MM.1S (cell line): ENCODE measurements around the gene F13A1.

Source experiments
- DNase-seq: peaks from one replicate; pipeline ENCODE4 v3.0.0-alpha.2; 2015
- H2AFZ ChIP-seq: fragments of 300-600 bp; sonication (generic); 2 replicates; pipeline ENCODE4 v1.6.0; 2016; ENCODE audit warnings: antibody characterized with exemption, low read length
- H3F3A ChIP-seq: fragments of 300-600 bp; sonication (generic); 2 replicates; pipeline ENCODE4 v1.6.1; 2016; ENCODE audit warnings: mild to moderate bottlenecking, antibody characterized with exemption, low read length, moderate library complexity, mixed read lengths; ENCODE audit not compliant: insufficient read depth
- H3K27ac ChIP-seq: fragments of 300-600 bp; sonication (generic); 2 replicates; pipeline ENCODE4 v1.5.1; 2016; ENCODE audit warnings: mild to moderate bottlenecking, low read length
- H3K27me3 ChIP-seq: fragments of 300-600 bp; sonication (generic); replicated peaks from 2 replicates; pipeline ENCODE4 v1.6.0; 2016; ENCODE audit warnings: low read length; ENCODE audit not compliant: insufficient read depth
- H3K36me3 ChIP-seq: fragments of 300-600 bp; sonication (generic); replicated peaks from 2 replicates; pipeline ENCODE4 v1.6.1; 2016; ENCODE audit warnings: mild to moderate bottlenecking, low read length, mixed read lengths; ENCODE audit not compliant: insufficient read depth
- H3K4me1 ChIP-seq: fragments of 300-600 bp; sonication (generic); 2 replicates; pipeline ENCODE4 v1.6.1; 2016; ENCODE audit warnings: low read length, mixed read lengths
- H3K4me2 ChIP-seq: fragments of 300-600 bp; sonication (generic); 2 replicates; pipeline ENCODE4 v1.6.0; 2016; ENCODE audit warnings: low read depth, low read length
- H3K4me3 ChIP-seq: fragments of 300-600 bp; sonication (generic); 2 replicates; pipeline ENCODE4 v1.5.1; 2016; ENCODE audit warnings: low read length, mixed read lengths
- H3K79me2 ChIP-seq: fragments of 300-600 bp; sonication (generic); 2 replicates; pipeline ENCODE4 v1.6.1; 2016; ENCODE audit warnings: mixed run types, low read length, mixed read lengths
- H3K9ac ChIP-seq: fragments of 300-600 bp; sonication (generic); 2 replicates; pipeline ENCODE4 v1.6.1; 2016; ENCODE audit warnings: low read length, mixed read lengths
- H3K9me2 ChIP-seq: fragments of 300-600 bp; sonication (generic); replicated peaks from 2 replicates; pipeline ENCODE4 v1.6.1; 2016; ENCODE audit warnings: mild to moderate bottlenecking, low read length, mixed read lengths; ENCODE audit not compliant: insufficient read depth
- H3K9me3 ChIP-seq: fragments of 300-600 bp; sonication (generic); replicated peaks from 2 replicates; pipeline ENCODE4 v1.6.1; 2016; ENCODE audit warnings: mild to moderate bottlenecking, low read length, mixed read lengths; ENCODE audit not compliant: insufficient read depth
- H4K20me1 ChIP-seq: fragments of 300-600 bp; sonication (generic); 2 replicates; pipeline ENCODE4 v1.6.1; 2016; ENCODE audit warnings: mild to moderate bottlenecking, low read length, moderate library complexity, mixed read lengths; ENCODE audit not compliant: insufficient read depth
- EZH2 ChIP-seq: fragments of 300-600 bp; sonication (generic); optimal IDR thresholded peaks from 2 replicates; pipeline ENCODE3; 2017; ENCODE audit warnings: low read depth, mild to moderate bottlenecking, antibody characterized with exemption, low read length, mixed read lengths
- EZH2phosphoT487 ChIP-seq: fragments of 300-600 bp; sonication (generic); IDR thresholded peaks from 2 replicates; pipeline ENCODE4 v1.6.1; 2018; ENCODE audit warnings: antibody characterized with exemption, low read length
- TF ChIP-seq, protein P1 (sequence below): fragments of 300-600 bp; sonication (generic); IDR thresholded peaks from 2 replicates; pipeline ENCODE4 v1.5.1; 2016; ENCODE audit warnings: antibody characterized with exemption, low read length, mixed read lengths

F13A1 gene

DNA sequence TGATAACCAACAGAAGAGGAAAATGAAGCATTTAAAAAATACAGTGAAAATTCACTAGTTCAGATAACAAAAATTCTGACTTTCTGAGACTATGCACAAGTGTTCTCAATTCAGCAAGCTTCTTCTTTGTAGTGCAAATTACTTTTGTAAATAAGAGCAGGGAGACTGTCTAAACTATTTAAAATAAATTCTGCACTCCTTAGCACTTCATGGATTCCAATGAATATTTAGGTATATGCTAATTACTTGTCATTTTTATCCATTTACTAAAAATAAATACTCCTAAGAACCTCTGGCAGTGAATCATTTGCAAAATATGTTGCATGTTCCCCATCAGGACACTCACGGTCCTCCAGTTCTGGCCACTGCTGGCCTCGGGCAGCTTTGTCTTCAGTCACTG is 139.8 kb downstream of the F13A1 start:
- Histone ChIP-seq H2AFZ (no peak overlapping the region), H3K27ac (no peak overlapping the region), H3K9ac (no peak overlapping the region), H3K4me1 (no peaks in the 10 kb centered on the region), H3K4me3 (no peak overlapping the region), H3K4me2 (no peak overlapping the region), H3K79me2 (no peaks in the 10 kb centered on the region), H4K20me1 (no peaks in the 10 kb centered on the region), H3K9me2 (no peaks in the 10 kb centered on the region), H3K36me3 (no peaks in the 10 kb centered on the region), H3K9me3 (no peaks in the 10 kb centered on the region), H3F3A (no peaks in the 10 kb centered on the region), H3K27me3 (no peaks in the 10 kb centered on the region)
- TF ChIP-seq, protein P1, sequence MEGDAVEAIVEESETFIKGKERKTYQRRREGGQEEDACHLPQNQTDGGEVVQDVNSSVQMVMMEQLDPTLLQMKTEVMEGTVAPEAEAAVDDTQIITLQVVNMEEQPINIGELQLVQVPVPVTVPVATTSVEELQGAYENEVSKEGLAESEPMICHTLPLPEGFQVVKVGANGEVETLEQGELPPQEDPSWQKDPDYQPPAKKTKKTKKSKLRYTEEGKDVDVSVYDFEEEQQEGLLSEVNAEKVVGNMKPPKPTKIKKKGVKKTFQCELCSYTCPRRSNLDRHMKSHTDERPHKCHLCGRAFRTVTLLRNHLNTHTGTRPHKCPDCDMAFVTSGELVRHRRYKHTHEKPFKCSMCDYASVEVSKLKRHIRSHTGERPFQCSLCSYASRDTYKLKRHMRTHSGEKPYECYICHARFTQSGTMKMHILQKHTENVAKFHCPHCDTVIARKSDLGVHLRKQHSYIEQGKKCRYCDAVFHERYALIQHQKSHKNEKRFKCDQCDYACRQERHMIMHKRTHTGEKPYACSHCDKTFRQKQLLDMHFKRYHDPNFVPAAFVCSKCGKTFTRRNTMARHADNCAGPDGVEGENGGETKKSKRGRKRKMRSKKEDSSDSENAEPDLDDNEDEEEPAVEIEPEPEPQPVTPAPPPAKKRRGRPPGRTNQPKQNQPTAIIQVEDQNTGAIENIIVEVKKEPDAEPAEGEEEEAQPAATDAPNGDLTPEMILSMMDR = no peak
- no peak for TF ChIP-seq EZH2
- TF ChIP-seq EZH2phosphoT487 = no peak
- no peak for DNase-seq

DNA sequence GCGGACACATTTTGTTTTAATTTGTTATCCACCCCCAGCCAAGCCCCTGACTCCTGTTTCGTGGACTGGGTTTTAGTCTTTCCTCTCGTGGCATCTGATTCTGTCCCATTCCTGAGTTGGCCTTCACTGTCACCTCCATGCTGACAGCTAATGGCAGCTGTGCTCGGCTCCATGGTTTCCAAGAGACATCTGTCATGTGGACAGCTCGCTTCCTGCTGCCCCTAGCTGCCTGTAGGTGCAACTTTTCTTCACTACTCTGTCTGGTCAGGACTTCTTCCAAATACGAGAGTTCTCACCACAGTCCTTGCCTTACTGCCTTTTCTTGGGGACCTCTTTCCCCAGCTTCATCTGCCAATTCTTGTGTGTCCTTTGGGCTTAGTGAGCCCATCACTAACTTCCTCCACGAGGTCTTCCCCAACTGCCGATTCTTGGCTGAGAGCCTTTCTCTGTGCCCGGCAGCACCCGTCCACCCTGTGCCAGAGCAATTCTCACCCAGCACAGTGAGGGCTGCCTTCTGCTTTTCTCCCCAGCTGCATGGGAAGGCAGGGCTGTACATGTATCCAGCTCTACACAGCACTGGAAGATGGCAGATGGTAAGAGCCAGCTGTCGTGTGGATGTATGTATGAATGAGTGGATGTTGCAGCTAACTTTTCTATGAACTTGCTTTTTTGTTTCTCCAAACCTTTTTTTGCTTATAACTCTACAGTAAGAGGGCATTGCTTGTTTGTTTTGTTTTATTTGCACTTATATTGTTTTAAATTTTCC is 140.4 kb downstream of the F13A1 start:
- Histone ChIP-seq H3K27ac (no peak overlapping the region), H4K20me1 (no peaks in the 10 kb centered on the region), H3K4me1 (no peaks in the 10 kb centered on the region), H3K79me2 (no peaks in the 10 kb centered on the region), H3K9me2 (no peaks in the 10 kb centered on the region), H3K4me3 (no peak overlapping the region), H3K9ac (no peak overlapping the region), H3K36me3 (no peaks in the 10 kb centered on the region), H3F3A (no peaks in the 10 kb centered on the region), H3K27me3 (no peaks in the 10 kb centered on the region), H3K9me3 (no peaks in the 10 kb centered on the region), H3K4me2 (no peak overlapping the region), H2AFZ (no peak overlapping the region)
- TF ChIP-seq, protein P1 = no peak
- TF ChIP-seq EZH2 (no peak), EZH2phosphoT487 (no peak)
- DNase-seq = no peak

DNA sequence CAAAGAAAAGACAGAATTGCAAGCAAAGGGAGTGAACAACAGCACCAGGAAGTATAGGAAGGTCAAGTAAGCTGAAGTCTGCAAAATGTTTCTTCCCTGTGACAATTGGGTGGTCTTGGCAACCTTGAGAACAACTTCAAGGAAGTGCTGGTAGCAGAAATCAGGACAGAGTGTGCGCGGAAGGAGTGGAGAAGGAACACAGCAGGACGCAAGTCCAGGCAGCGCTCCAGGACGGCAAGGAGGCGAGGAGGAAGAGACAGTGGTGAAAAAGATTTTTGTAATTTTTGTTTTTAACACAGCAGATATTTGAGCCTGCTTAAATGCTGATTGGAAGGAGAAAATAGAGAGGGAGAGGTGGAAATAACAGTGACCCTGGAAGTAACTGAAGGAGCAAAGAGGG is 141.7 kb downstream of the F13A1 start:
- no peak overlapping the region for H2AFZ ChIP-seq
- TF ChIP-seq, protein P1 = no peak
- no peak for TF ChIP-seq EZH2phosphoT487
- TF ChIP-seq EZH2 = no peak

More for the DNA sequence above, 141.7 kb downstream of the F13A1 start:
- DNase-seq = no peak
- Histone ChIP-seq H4K20me1 (no peaks in the 10 kb centered on the region), H3K4me2 (no peak overlapping the region), H3K9me2 (no peaks in the 10 kb centered on the region), H3K27ac (no peak overlapping the region), H3K79me2 (no peaks in the 10 kb centered on the region), H3K9me3 (no peaks in the 10 kb centered on the region), H3F3A (no peaks in the 10 kb centered on the region), H3K36me3 (no peaks in the 10 kb centered on the region), H3K27me3 (no peaks in the 10 kb centered on the region), H3K9ac (no peak overlapping the region), H3K4me3 (no peak overlapping the region), H3K4me1 (no peaks in the 10 kb centered on the region)
